ENCODE results near the gene SLIT1.

The SLIT1 gene

GRCh38 chr10:97163781-97164501 lies 21.8 kb downstream of the SLIT1 start:
- TF ChIP-seq YY1 (IDR thresholded peaks at IDR 0.05; ENCODE audit: low read depth) (no peak), CREB1 (IDR thresholded peaks at IDR 0.05; ENCODE audit: low read depth) (no peak), EP300 (IDR thresholded peaks at IDR 0.05; ENCODE audit: borderline replicate concordance) (no peak), FOXM1 (IDR thresholded peaks at IDR 0.05; ENCODE audit: borderline replicate concordance, low read depth) (no peak), ZBTB7A (IDR thresholded peaks at IDR 0.05; ENCODE audit: low read depth) (no peak), MAX (IDR thresholded peaks at IDR 0.05) (no peak)

- TF ChIP-seq RAD21 (IDR thresholded peaks at IDR 0.05; ENCODE audit: low read depth) (no peak), CREB1 (IDR thresholded peaks at IDR 0.05; ENCODE audit: low read depth) (no peak), FOXM1 (IDR thresholded peaks at IDR 0.05; ENCODE audit: borderline replicate concordance, low read depth) (no peak), MAX (IDR thresholded peaks at IDR 0.05) (no peak), NFIC (IDR thresholded peaks at IDR 0.05) (no peak), REST (IDR thresholded peaks at IDR 0.05; ENCODE audit: low read depth) (no peak)
These were observed 22.6 kb downstream of the SLIT1 start for GRCh38 chr10:97163181-97163580.

- no peak for TF ChIP-seq TCF12 (IDR thresholded peaks at IDR 0.05; ENCODE audit: low read depth)
- TF ChIP-seq ZBTB7A (IDR thresholded peaks at IDR 0.05; ENCODE audit: low read depth), result no peak
- no peak for TF ChIP-seq REST (IDR thresholded peaks at IDR 0.05; ENCODE audit: low read depth)
- no peak for TF ChIP-seq TEAD4 (IDR thresholded peaks at IDR 0.05)
- TF ChIP-seq USF1 (IDR thresholded peaks at IDR 0.05), result no peak
- no peak for TF ChIP-seq NFIC (IDR thresholded peaks at IDR 0.05)
- TF ChIP-seq YY1 (IDR thresholded peaks at IDR 0.05; ENCODE audit: low read depth), result no peak
- TF ChIP-seq EGR1 (IDR thresholded peaks at IDR 0.05), result no peak
- no peak for TF ChIP-seq MAX (IDR thresholded peaks at IDR 0.05)
- no peak for TF ChIP-seq FOXM1 (IDR thresholded peaks at IDR 0.05; ENCODE audit: borderline replicate concordance, low read depth)
- TF ChIP-seq CEBPB (IDR thresholded peaks at IDR 0.05), result no peak
These were observed 26.0 kb downstream of the SLIT1 start for GRCh38 chr10:97159646-97160305.

- TF ChIP-seq EGR1 (IDR thresholded peaks at IDR 0.05), result no peak
- no peak for TF ChIP-seq CREB1 (IDR thresholded peaks at IDR 0.05; ENCODE audit: low read depth)
- no peak for TF ChIP-seq TCF12 (IDR thresholded peaks at IDR 0.05; ENCODE audit: low read depth)
- TF ChIP-seq REST (IDR thresholded peaks at IDR 0.05; ENCODE audit: low read depth), result no peak
- TF ChIP-seq MAX (IDR thresholded peaks at IDR 0.05), result no peak
- TF ChIP-seq TEAD4 (IDR thresholded peaks at IDR 0.05), result no peak
- no peak for TF ChIP-seq ZBTB7A (IDR thresholded peaks at IDR 0.05; ENCODE audit: low read depth)
- no peak for TF ChIP-seq YY1 (IDR thresholded peaks at IDR 0.05; ENCODE audit: low read depth)
- TF ChIP-seq CEBPB (IDR thresholded peaks at IDR 0.05), result no peak
- TF ChIP-seq EP300 (IDR thresholded peaks at IDR 0.05; ENCODE audit: borderline replicate concordance), result no peak
- TF ChIP-seq RAD21 (IDR thresholded peaks at IDR 0.05; ENCODE audit: low read depth), result no peak
- TF ChIP-seq USF1 (IDR thresholded peaks at IDR 0.05), result no peak
- no peak for TF ChIP-seq FOXM1 (IDR thresholded peaks at IDR 0.05; ENCODE audit: borderline replicate concordance, low read depth)
- TF ChIP-seq TAF1 (IDR thresholded peaks at IDR 0.05; ENCODE audit: low read depth), result no peak
- TF ChIP-seq NFIC (IDR thresholded peaks at IDR 0.05), result no peak
These were observed 28.1 kb downstream of the SLIT1 start for GRCh38 chr10:97157578-97158095.
